HG03354 (cell line): ENCODE data around the gene VCL.
"Not testable (repeated sequence)": the region's sequence is repeated elsewhere in the genome, so short reads cannot be mapped to it uniquely, and the experiment has no call there.

ENCODE experiments used
- ATAC-seq: cut with Tn5 transposase; IDR thresholded peaks from one replicate; pipeline ENCODE4 v1.9.1; 2021; ENCODE audit warnings: mild to moderate bottlenecking; ENCODE audit not compliant: unreplicated experiment, poor library complexity, severe bottlenecking

The VCL gene

DNA sequence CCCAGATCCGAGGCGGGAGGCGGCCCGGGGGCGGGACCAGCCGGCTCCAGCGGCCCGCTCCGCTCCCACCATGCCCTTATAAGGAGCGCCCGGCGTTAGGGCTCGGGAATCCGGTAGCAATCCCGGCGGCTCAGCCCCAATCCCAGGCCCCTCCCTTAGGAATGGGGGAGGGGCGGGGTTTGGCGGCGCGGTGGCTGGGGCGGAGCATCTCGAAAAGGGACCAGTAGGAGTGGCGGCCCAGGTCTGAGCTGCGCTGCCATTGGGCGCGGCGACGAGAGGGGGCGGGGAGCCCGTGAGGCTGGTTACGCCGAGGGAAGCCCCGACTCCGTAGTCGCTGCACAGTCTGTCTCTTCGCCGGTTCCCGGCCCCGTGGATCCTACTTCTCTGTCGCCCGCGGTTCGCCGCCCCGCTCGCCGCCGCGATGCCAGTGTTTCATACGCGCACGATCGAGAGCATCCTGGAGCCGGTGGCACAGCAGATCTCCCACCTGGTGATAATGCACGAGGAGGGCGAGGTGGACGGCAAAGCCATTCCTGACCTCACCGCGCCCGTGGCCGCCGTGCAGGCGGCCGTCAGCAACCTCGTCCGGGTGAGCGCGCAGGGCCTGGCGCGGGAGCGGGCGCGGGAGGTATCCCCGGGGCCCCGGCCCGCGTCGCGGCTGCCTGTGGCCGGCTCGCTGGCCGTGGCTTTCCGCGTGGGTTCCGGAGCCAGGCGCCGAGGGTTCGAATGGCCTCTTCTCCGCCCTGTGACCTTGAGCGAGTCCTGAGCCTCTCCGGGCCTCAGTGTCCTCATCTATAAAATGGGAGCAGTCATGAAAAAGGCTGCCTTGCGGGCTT is at the start of gene VCL:
Gene VCL (plus strand): TSS at position 330 of the 836 bp plus-strand sequence. CDS start 92 bp downstream, at position 422.
- ATAC-seq: peak; percentile 98

DNA sequence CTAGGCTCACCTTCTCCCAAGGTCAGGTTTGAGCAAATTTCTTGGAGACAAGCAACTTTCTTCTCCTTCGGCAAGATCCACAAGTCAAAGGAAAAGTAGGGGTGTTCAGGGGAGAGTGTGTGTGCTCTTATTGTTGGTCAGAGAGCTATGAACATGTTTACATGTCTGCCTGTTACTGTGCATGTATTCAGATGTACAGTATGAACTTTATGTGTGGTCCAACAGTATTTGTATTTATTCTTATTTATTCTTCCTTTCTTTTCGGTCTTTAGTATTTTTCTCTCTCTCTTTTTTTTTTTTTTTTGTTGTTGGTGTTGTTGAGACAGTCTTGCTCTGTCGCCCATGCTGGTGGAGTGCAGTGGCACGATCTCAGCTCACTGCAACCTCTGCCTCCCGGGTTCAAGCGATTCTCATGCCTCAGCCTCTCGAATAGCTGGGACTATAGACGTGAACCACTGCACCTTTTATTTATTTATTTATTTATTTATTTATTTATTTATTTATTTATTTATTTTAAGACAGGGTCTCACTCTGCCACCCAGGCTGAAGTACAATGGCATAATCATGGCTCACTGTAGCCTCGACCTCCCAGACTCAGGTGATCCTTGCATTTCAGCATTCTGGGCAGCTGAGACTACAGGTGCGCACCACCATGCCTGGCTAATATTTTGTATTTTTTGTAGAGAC is 48.8 kb upstream of the VCL start:
- no peak for ATAC-seq

DNA sequence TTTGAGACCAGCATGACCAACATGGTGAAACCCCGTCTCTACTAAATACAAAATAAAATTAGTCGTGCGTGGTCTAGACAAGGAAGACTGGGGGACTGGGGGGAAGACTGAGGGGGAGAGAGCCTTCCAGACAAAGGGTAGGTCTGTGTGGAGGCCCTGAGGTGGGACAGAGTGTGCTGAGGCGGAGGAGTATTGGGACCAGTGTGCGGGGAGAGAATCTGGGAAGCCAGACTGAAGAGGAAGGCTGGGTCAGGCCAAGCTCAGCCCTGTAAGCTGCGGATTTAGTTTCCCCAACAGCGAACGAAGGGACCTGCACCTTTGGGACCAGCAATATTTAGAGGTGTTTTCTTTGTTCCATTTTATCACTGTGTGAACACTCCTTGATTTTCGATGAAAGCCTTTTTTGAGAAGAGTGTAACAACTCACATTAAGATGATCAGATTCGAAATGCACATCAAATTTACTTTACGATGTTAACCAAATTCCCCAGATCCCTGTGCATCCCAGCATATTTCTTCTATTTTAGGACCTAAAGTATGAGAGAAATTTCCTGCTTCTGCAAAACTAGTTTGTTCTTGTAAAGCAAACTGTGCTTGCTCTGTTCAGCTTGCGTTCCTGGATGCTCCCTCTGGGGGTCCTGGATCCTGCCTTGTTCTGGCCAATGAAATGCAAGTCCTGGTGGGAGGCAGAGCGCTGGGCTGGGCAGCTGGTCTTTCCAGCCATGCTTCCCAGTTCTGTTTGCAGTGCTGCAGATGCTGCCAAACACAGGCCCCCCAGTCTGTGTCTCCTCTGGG is 47.6 kb upstream of the VCL start:
- no peak for ATAC-seq

DNA sequence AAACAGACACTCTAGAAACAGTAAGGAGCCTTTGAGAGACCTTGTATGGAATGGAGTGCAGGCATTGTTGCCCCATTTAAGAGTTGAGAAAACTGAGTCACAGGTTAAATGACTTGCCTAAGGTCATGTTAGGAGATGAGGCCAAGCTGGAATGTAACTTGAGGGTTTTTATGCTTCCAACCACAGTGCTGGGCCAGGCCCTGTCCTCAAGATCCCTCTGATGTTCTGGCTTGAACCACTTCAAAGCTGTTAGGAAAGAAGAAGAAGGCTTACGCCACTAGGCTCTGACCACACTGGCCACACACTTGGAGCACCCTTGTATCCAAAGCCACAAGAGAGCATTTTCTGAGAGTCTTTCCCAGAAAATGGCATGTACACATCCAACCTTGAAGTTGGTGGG is 44.3 kb upstream of the VCL start:
- ATAC-seq: no peak

DNA sequence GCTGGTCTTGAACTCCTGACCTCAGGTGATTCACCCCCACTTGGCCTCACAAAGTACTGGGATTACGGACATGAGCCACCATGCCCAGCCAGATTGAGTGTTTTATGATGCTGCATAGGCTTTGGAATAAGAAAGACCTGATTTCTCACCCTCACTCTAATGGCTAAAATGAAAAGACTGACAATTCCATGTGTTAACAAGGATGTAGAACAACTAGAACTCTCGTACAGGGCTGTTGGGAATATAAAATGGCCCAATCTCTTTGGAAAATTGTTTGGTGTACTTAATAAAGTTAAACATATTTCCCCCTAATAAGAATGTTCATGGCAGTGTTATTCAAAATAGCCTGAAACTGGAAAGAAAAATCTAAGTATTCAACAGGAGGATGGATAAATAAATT is 43.2 kb upstream of the VCL start:
- ATAC-seq: no peak

DNA sequence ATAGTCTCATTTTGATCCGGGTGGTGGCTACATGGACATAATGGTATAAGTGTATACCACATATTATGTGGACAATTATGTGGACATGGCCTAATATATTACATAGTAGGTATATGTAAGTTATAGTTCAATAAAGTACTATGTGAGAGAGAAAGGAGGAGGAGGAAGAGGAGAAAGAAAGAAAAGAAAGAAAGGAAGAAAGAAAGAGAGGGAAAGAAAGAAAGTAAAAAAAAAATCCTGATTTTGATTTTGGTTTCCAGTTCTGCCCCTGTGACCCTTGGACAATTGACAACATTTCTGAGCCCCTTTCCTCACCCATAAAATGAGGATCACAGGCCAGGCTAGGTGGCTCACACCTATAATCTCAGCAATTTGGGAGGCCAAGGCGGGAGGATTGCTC is 42.2 kb upstream of the VCL start:
- ATAC-seq: no peak

DNA sequence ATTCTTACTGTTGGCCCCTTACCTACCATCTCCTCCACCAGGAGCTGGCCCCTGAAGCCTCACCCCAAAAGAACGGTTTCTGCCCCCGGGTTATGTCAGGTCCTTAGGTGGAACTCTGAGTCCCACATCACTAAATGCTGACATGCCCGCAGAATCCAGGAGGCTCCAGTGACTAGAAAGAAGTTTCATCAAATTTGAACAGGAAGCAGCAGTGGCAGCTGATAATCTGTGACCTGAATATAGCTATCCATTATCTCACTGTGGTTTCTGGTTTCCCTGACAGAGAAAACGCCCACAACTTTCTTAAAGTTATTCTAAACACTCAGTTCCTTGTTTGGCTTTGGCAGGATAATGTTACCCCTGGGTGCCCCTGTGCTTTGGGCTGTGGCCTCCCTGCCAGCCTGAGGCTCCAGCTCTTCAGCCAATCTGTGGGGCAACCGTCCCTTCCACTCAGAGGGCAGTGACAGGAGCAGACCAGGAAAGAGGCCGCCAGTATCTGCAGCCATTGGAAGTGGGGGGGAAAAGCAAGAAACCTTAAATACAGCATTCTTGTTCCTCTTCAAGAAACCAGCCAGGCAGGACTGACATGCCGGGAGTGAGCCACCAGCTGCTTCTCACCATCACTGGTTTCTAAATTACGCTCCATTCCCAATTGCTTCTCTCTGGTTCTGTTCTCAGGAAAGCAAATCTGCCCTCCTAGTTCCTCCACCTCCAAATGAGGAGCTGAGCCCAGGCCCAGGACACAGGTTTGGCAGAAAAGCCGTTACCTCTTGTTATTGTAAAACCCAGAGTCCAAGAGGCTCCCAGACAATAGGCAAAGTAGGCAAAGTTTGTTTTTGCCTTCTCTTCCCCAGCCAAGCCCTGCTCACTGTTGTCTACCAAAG is 41.2 kb upstream of the VCL start:
- ATAC-seq: peak; percentile 60

DNA sequence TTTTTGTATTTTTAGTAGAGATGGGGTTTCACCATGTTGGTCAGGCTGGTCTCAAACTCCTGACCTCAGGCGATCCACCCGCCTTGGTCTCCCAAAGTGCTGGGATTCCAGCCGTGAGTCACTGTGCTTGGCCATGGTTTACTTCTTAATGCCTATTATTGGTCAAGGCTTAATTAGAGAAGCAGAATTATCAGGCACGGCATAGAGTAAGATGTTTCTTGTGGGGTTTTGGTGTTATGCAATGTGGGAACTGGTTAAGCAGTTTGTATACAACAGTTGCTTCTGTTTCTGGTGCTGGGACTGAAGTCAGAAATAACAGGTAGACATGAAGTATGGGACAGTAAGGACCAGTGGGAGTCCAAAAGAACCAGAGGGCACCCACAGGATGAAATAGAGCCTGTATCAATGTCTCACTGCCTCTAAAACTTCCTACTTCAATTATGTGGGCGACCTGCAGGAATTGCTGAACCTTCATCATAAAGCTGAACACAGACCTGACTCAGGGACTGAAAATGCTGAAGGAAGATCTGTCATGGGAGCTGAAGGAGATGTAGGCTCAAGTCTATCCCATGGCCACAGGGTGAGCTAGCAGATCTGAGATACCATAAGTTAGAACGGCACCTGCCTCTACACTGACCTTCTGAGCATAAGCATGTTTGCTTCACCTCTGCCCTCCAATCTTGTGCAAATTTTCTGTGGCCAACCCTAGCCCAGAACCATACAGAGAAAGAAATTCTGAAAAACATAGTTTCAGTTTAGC is 38.3 kb upstream of the VCL start:
- peak; percentile 42 for ATAC-seq

DNA sequence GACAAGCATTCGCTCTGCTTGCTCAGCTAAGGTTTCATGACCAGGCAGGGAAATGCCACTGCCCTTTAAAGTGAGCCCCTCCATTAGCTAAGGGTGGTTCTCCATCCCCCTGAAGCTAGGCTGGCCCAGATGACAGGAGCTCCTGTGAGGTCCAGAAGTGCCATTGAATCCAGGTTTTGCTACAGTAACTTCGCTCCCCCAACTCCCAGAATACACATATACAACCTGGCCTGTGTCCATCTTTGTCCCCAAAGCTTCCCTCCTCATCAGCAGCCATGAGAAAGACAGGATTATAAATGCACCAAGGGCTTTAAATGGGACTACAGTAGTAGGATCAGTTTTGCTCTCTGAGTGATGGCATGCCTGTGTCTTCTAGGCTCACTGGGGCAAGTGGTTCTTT is 35.5 kb upstream of the VCL start:
- ATAC-seq: no peak

DNA sequence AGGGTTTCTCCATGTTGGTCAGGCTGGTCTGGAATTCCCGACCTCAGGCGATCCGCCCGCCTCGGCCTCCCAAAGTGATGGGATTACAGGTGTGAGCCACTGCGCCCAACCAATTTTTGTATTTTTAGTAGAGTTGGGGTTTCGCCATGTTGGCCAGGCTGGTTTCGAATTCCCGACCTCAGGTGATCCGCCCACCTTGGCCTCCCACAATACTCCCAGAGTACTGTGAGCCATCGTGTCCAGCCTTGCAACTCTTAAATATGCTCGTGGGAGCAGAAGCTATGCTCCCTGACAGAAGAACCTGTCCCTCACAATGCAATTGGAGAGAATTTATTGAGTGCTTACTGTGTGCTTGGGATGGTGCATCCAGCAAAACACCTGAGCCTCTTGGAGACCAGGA is 34.4 kb upstream of the VCL start:
- not testable (repeated sequence) for ATAC-seq

DNA sequence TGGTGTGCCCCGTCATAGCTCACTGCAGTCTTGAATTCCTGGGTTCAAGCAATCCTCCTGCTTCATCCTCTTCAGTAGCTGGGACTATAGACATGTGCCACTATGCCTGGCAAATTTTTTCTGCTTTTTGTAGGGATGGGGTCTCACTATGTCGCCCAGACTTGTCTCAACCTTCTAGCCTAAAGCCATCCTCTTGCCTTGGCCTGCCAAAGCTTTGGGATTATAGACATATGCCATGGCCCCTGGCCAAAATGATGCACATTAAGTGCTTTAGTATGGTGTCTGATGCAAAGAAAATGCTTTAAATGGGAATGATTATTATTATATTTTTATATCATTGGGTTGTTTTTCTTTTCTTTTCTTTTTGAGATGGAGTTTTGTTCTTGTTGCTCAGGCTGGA is 33.2 kb upstream of the VCL start:
- ATAC-seq: no peak

DNA sequence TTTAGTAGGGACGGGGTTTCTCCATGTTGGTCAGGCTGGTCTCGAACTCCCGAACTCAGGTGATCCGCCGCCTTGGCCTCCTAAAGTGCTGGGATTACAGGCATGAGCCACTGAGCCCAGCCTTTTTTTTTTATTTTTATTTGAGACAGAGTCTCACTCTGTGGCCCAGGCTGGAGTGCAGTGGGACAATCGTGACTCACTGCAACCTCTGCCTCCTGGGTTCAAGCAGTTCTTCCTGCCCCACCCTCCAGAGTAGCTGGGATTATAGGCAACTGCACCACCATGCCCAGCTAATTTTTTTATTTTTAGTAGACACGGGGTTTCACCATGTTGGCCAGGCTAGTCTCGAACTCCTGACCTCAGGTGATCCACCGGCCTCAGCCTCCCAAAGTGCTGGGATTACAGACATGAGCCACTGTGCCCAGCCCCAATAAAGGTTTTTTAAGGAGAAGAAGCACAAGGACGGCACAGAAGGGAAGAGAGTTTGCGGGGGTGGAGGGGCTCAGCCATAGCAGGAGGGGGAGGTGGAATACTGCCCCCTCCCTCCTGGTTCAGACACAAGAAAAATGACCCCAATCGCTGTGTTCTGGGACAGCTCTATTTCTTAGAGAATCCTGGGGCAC is 32.5 kb upstream of the VCL start:
- not testable (repeated sequence) for ATAC-seq

DNA sequence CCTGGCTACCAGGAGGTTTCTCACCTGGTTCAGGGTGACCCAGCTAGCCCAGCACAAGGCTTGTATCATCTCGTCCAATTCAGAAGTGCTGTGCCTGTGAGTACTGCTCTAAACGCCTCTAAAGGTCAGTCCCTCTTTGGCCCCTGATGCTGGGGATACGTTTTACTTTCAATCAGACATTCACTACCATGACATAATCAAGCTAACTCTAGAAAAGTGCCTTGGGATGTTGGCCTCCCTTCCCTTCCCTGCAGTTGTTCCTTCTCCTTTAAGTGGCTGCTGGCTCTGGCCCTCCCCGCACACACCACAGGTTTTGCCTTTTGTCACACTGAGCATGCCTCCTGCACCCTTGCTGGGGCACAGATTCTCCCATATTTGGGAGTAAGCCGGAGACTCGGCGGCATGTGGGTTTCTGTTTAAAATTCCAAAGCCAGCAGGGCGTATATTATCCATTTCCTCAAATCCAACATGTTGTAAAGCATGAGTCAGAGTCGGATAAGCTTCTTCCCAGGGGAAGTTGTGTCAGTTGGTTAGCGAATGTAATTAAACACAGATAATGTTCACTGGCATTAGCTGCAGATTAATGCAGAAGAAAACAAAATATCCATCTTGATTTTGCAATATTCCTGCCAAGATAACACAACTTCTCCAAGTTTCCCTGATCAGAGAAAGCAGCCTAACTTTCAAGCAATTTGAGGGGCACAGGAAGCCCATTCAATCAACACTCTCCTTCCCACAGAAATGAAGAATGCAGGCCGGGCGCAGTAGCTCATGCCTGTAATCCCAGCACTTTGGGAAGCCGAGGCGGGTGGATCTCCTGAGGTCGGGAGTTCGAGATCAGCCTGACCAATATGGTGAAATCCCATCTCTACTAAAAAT is 31.8 kb upstream of the VCL start:
- no peak for ATAC-seq

DNA sequence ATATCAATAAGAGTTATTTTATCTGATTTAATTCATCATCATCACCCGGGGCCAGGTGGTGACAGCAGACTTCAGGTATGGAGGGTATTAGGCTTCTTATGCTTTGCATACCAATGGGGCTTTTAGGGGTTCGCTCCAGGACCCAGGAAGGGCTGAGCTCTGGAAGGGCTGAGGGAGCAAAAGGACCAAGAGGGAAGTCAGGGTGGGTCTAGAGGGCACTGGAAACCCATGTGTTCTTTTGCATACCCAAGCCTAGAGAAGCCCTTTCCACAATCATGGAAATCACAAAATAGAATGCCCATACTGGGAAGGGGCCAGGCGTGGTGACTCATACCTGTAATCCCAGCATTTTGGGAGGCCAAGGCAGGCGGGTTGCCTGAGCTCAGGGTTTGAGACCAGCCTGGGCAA is 30.9 kb upstream of the VCL start:
- no peak for ATAC-seq

DNA sequence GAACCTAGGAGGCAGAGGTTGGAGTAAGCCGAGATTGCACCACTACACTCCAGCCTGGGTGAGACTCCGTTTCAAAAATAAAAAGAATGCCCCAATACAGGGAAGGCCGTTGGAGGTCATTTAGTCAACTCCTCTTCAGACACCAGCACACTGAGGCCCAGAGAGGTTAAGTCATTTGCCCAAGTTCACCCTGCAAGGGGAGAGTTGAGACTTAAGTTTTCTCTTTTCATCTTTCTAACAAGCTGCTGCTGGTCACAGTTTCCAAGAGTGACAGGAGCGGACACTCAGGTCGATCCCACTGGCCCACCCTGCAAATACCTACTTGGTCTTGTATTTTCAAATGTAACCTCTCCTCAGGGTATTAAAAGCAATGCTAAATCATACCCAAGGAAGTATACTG is 30.4 kb upstream of the VCL start:
- ATAC-seq: no peak

DNA sequence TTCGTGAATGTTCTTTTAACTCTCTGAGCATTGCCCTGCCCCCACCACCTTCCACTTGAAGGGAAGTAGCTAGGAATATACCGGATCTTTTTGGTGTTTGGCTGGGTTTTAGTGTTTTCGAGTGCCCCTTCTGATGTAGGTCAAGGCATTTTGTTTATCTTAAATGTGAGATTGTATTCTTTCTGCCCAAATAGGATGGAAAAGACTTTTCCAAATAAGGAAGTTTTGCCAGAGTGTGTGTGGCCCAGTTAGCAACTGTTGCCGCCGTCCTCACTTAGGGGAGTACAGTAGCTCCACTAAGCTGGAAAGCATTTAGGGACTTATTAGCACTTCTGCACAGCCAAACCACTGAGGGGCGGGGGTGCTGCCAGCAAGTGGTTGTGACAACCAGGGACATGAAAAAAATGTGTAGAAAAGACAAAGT is 29.8 kb upstream of the VCL start:
- no peak for ATAC-seq

DNA sequence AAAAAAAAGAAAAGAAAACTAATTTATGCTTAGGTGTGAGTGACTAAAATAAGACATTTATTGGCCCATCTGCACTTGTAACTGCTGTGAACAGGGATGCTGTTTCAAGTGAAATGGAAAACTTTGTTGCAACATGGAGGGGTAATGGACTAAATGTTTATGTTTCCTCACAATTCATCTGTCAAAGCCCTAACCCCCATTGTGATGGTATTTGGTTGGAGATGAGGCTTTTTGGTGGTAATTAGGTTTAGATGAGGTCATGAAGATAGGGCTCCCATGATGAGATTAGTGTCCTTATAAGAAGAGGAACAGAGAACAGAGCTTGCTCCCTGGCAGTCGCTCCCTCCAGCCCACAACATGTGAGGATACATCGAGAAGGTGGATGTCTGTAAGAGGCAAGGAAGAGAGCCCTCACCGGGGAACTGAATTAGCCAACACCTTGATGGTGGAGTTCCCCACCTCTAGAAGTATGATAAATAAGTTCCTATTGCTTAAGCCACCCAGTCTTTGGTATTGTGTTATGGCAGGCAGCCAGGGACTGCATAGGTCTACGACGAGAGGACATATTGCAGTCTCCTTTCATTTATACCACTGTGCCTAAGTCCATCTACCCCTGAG is 28.6 kb upstream of the VCL start:
- ATAC-seq: no peak
